ENCODE measurements around the gene LRRFIP1.
"Not testable (repeated sequence)": the region's sequence is repeated elsewhere in the genome, so short reads cannot be mapped to it uniquely, and the experiment has no call there.

The LRRFIP1 gene

GRCh38 chr2:237593596-237594320 is 33.6 kb upstream of the LRRFIP1 start:
- TF ChIP-seq CTCF (conservative IDR thresholded peaks at IDR 0.05; ENCODE audit: low read depth, low read length) = no peak
- DNase-seq (ENCODE audit: low read depth) = no peak
- no peak overlapping the region for H3K4me3 ChIP-seq (ENCODE audit: low read depth, low read length)

- TF ChIP-seq CTCF (conservative IDR thresholded peaks at IDR 0.05; ENCODE audit: low read depth, low read length) = no peak
Observed at GRCh38 chr2:237594514-237594871, 32.9 kb upstream of the LRRFIP1 start.

GRCh38 chr2:237595829-237596519 is 31.4 kb upstream of the LRRFIP1 start:
- DNase-seq (ENCODE audit: low read depth) = not testable (repeated sequence)

More at GRCh38 chr2:237594514-237594871, 32.9 kb upstream of the LRRFIP1 start:
- peak; percentile 57 for DNase-seq (ENCODE audit: low read depth)
- H3K4me3 ChIP-seq (ENCODE audit: low read depth, low read length) = no peak overlapping the region

GRCh38 chr2:237596520-237597195 is 30.7 kb upstream of the LRRFIP1 start:
- no peak overlapping the region for H3K4me3 ChIP-seq (ENCODE audit: low read depth, low read length)
- DNase-seq (ENCODE audit: low read depth) = no peak
- no peak for TF ChIP-seq CTCF (conservative IDR thresholded peaks at IDR 0.05; ENCODE audit: low read depth, low read length)

More at GRCh38 chr2:237595829-237596519, 31.4 kb upstream of the LRRFIP1 start:
- H3K4me3 ChIP-seq (ENCODE audit: low read depth, low read length) = not testable (repeated sequence)

GRCh38 chr2:237597196-237598145 is 29.9 kb upstream of the LRRFIP1 start:
- no peak overlapping the region for H3K4me3 ChIP-seq (ENCODE audit: low read depth, low read length)
- no peak for TF ChIP-seq CTCF (conservative IDR thresholded peaks at IDR 0.05; ENCODE audit: low read depth, low read length)
- no peak for DNase-seq (ENCODE audit: low read depth)

GRCh38 chr2:237598468-237599208 is 28.7 kb upstream of the LRRFIP1 start:
- no peak for DNase-seq (ENCODE audit: low read depth)
- no peak overlapping the region for H3K4me3 ChIP-seq (ENCODE audit: low read depth, low read length)
- TF ChIP-seq CTCF (conservative IDR thresholded peaks at IDR 0.05; ENCODE audit: low read depth, low read length) = no peak
